Measurements from ENCODE around the gene WFDC1.

WFDC1 gene

GRCh38 chr16:84274515-84274914 is 20.2 kb upstream of the WFDC1 start:
- no peak for DNase-seq

DNA sequence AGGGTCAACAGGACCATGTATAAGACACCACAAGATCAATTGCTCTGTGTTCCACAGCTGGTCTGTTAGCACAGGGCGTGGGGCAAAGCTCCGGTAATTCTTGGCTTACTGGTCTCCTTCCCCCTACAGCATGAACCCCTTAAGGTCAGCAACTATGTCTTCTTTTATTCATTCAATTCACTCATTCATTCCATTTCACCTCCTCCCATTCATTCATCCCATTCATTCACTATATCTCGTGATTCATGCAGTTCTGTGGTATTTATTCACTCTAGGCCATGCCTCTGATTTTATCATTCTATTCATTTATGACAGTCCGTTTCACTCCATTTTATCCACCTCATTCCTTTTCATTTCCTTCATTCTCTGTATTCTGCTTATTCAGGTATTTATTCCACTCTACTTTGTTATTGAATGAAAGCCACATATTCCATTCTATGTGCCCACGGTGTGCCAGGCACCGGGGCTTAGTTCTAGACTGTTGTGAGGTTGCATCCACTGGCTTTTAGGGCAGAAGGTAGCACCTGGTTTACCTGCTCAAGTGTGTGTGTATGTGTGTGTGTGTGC is 19.0 kb upstream of the WFDC1 start:
- no peak for DNase-seq

DNA sequence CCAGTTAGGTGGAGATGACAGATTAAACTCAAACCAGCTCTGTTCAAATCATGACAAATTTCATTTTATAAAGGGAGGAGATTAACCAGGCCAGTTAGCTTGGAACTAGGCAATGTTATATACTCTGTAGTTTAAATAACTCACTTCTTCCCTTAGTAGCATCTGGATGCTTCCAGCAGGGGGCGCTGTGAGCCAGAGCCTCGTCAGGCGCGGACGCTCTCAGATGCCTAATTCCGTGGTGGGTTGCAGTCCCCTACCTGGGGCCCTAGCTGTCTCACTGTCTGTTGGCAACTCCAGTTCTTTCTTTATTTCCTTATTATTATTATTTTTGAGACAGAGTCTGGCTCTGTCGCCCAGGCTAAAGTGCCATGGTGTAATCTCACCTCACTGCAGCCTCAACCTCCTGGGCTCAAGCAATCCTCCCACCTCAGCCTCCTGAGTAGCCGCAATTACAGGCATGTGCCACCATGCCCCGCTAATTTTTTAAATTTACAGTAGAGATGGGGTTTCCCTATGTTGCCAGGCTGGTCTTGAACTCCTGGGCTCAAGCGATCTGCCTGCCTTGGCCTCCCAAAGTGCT is 17.3 kb upstream of the WFDC1 start:
- peak; percentile 82 for DNase-seq

DNA sequence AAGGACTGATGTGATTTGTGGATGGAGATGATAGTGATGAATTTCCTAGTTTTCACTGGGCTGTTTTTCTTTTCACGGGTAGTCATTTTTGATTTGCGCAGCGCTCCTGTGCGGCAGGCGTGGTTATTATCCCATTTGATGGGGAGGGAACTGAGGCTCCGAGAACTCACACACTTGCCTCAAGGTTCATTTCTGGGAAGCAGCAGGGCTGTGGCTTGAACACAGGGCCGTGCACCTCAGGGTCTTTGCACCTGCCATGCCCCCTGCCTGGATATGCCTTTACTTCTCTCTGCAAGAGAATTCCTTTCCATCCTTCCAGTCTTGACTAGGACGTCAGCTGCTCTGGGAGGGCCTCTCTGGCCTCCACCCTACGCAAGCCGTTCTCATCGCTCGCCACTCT is 16.3 kb upstream of the WFDC1 start:
- DNase-seq = no peak

DNA sequence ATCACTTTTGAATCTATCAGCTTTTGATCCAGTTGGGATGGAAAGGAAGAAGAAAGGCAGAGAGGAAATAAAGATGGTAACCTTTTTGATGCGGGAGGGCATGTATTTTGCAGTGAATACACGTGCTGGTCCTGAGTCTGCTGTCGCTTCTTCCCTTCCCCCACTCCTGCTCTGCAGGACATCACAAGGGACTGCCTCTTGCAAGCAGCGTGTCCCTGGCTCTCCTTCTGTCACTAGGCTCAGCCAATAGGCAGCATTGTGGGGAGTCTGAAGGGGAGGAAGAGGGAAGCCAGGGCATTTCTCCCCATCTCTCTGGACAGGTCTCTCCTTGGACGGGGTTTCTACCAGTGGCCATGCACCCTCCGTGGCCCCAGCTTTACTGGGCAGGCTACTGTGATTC is 15.7 kb upstream of the WFDC1 start:
- DNase-seq = no peak

DNA sequence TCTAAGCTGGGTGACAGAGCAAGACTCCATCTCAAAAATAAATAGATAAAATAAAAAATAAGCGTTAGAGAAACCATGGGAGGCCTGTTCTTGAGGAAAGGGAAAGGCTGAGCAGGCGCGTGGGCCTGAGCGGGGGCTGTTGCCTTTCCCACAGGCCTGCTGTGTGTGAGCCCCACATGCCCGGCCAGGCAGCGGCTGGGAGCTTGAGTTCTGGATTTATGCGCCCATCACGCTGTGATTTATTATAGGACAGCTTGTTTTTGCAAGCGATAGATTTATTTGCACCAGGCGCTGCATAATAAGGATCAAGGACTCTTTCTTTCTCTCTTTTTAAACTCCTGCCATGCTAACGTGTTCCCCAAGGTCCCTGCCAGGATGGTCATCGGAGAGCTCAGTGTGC is 14.8 kb upstream of the WFDC1 start:
- no peak for DNase-seq

DNA sequence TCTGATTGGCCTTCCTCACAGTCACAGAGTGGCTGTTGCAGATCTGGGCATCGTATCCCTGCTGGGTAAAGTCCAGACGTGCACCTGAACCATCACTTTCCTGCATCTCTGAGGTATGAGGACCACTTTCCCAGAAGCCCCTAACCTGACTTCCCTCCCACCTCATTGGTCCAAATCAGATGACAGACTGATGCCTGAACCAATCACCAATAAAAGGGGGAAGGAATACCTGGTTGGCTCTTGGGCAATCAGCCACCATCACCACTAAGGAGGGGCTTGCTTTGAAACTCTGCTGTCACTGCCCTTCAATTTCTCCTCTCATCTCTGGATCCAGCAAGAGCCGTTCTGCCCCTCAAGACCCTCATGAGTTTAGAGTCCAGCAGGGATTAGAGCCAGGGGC is 13.6 kb upstream of the WFDC1 start:
- DNase-seq = no peak

DNA sequence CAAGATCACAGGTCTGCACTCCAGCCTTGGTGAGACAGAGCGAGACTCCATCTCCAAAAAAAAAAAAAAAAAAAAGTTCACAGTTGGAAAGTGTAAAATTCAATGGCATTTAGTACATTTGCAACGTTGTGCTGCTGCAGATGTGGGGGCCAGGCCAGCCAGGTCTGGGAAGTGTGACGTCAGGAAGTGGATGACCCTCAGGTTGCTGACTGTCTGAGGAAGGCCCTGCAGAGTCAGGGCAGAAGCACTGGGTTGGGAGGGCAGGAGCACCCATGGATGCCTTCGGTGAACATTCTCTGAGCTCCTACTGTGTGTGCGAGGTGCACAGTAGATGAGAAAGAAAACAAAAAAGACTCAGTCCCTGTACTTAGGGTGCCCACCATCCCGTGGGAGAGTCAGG is 12.1 kb upstream of the WFDC1 start:
- DNase-seq = no peak

- no peak for DNase-seq
These were observed 11.1 kb upstream of the WFDC1 start for GRCh38 chr16:84283314-84284153.

DNA sequence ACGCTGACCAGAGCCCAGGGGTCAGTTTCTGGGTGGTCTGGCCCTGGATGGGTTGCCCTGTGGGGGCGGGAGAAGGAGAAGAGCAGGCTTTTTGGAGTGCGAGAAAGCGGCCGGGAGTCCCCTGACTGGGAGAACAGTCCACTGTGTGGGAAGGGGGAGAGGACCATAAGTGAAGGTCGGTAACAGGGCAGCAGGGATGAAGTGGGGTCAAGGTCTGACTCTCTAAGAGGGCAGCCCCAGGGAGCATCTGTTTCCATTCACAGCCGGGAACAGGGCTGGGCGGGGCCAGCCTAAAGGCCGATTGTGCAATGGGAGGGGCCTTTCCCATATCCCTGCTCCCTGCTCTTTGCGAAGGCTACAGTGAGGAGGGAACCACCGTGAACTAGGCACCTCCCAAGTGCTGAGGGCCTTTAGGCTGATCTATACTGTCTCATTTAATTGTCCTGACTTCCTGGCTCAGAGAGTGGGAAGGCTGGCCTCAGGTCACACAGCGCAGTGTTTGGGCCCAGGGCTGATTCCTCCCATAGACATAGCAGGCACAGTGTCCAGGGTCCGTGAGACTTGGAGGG is 10.4 kb upstream of the WFDC1 start:
- no peak for DNase-seq

DNA sequence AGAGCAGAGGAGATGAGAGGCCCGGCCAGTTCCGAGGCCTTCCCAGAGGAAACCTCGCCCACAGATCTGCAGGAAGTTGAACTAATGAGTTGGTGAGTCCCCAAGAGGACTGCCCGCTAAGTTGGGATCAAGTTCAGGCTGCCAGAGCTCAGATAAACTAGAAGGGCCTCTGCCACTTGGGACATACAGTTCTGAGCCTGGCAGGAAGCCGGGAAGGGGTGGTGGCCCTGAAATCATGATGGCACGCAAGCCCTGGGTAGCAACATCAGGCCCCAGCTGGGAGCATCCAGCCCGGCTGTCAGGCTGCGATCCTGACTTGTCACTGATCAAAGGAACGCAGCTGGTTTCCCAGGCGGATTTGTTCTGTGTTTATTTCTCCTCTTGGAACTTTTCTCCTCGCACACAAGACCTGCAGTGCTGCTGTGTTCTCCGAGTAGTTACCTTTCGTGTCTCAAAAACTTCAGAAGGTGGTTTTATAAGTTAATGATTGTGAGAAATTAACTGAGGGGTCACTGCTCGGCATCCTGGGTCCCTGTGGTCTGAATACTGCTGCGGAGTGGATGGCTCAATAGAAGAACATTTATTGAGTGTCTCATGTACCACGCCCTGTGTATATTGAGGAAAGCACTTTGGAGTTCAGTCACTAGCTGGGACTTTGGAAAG is 8.0 kb upstream of the WFDC1 start:
- DNase-seq = no peak

DNA sequence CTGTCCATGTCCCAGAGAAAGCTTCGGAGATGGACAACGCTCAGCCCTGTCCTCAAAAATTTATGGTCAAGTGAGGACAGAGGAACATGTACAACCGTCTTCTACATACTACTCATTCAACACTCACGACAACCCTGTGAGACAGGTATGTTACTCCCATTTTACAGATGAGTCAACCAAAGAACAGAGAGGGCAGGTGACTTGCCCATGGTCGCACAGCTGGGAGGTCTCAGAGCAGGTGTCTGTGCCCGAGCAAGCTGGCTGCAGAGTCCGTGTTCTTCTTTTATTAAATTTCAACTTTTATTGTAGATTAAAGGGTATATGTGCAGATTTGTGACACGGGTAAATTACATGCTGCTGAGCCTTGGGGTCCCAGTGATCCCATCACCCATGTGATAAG is 5.8 kb upstream of the WFDC1 start:
- no peak for DNase-seq

GRCh38 chr16:84291226-84291625 is 3.5 kb upstream of the WFDC1 start:
- DNase-seq = no peak

GRCh38 chr16:84292011-84292410 is 2.7 kb upstream of the WFDC1 start:
- DNase-seq = no peak

DNA sequence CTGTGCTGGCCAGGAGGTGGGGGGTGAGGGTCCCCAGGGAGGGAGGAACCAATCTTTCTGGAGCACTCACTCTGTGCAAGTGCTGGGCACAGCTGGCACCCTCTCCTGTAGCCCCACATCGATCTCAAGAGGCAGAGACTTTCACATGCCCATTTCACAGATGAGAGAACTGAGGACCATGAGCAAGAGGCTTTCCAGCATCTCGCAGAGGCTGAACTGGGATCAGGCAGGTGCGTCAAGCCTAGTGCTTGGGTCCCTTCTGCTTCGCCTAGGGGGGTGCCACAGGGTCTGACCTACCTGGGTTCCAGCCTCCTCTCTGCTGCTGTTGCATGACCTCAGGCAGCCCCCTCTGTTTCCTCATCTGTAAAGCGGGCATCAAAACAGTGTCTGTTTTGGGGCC is 1.3 kb upstream of the WFDC1 start:
- DNase-seq = no peak

- no peak for DNase-seq
These were observed 561 bp upstream of the WFDC1 start for GRCh38 chr16:84294117-84294516.

DNA sequence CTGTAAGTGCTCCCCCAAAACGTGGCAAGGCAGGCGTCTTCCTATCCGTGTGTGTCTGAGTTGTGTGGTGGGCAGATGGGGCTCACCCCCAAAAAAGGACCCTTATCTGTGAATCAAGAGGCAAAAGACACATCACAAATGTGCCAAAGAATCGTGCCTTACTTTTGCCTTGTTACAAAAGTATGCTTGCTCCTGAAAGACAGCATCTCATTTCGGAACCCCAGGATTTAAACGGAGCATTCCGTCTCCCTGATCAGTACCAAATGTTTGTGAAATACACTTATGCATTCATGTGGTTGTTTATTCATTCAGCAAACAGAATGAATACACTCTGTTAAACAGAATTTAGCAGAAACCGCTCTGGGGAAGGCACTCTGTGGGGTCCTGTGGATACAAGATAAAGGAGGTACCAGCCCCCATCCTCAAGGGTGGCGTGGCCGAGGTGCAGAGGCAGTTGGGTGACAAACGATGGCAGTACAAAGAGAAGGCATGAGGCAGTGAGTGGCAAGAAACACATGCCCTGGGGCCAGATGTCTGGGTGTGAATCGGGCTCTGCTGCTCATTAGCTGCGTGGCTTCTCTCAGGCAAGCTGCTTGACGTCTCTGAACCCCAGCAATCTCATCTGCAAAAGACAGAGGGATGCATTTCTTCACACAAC is 654 bp downstream of the WFDC1 start:
- no peak for DNase-seq

- DNase-seq = no peak
These were observed 3.8 kb downstream of the WFDC1 start for GRCh38 chr16:84298376-84298899.

DNA sequence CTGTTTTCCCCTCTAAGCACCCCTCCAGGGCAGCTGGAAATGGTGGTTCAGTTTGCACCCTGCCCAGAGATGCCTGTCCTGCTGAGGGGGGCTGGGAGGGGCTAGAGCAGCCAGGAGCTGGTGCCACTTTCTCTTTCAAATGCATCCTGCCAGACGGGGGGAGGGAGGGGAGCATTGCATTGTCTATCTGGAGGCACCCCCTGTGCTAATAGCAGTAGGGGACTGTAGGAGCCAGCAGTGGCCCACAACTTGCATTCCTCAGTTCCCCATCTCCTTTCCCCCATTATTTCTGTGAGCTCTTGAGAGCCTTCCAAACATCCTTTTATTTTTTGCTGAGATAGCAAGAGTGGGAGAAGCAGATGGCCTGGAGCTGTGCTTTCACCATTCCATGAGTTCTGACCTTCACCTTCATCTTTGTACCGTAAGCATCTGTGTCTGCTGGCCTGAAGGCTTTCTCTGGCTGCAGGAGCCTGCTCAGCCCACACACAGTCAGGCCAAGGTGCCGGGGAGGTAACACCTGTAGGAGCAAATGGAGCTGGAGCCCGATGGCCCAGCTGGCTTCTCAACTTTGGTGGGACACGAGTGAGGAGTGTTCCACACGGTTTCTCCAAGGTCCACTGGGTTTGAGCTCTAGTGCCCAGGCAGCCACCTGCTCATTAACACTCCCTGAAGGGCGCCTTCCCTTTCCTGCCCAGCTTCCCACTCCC is 5.2 kb downstream of the WFDC1 start:
- no peak for DNase-seq

DNA sequence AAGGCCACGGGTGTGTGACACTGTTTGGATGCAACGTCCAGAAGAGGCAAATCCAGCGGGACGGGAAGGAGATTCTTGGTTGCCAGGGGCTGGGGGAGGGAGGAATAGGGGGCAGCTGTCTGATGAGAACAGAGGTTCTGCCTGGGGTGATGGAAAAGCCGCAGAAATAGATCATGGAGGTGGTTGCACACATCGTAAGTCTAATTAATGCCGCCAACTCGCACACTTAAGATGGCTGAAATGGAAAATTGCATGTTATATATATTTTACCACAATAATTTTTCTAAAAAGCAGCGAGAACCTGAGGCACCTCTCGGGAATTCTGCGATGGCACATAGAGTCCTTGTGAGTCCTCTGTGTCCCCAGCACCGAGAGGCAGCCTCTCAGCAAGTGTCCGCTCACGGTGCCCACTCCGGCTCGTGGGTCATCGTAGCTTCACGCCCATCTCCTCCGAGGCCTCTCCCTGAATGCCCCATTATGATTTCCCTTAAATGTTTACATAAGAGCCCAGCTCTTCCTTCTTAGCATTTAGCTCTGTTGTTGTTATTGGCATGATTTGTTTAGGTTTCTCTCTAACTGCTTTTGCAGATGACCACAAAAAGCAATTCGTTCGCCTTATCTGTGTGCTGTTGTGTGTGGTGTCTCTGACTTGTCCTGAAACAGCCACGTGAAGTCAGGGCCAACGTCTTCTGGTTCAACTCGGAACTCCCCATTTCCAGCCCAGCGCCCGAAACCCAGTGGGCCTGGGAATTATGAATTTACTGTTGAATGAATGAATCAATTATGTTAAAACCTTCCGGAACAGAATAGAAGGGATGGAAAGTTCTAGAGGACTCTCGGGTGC is 7.7 kb downstream of the WFDC1 start:
- no peak for DNase-seq

- no peak for DNase-seq
These were observed 8.3 kb downstream of the WFDC1 start for GRCh38 chr16:84303023-84303422.

Measured in stimulated activated CD4-positive, alpha-beta T cell treated with anti-CD3 and anti-CD28 coated beads, Interleukin-15, amount 100 ng/mL, for 24 hours (primary cell).